HG03103 (cell line): Measurements from ENCODE around the gene CXCL16.

Source experiments
- ATAC-seq: cut with Tn5 transposase; IDR thresholded peaks from one replicate; pipeline ENCODE4 v1.9.1; 2021; ENCODE audit warnings: low read depth; ENCODE audit not compliant: unreplicated experiment

Gene CXCL16

GRCh38 chr17:4739122-4740024 lies at the start of gene CXCL16, which contains the start of gene ZMYND15:
CXCL16 (minus strand) TSS chr17:4739928; CDS start chr17:4739339, 589 bp downstream.
ZMYND15 (plus strand) TSS chr17:4739833; CDS start chr17:4740549, 716 bp downstream.
- no peak for ATAC-seq

- ATAC-seq: peak; percentile 5
These were observed 49.3 kb upstream of the CXCL16 start, which contains the start of gene GLTPD2 for GRCh38 chr17:4788807-4789700. GLTPD2 (plus strand) TSS chr17:4788964; CDS start chr17:4789012, 48 bp downstream.

- no peak for ATAC-seq
These were observed 48.6 kb upstream of the CXCL16 start for GRCh38 chr17:4788159-4788806.

- no peak for ATAC-seq
These were observed 46.8 kb upstream of the CXCL16 start for GRCh38 chr17:4786516-4786915.

GRCh38 chr17:4786106-4786511 lies 46.4 kb upstream of the CXCL16 start, which contains the start of gene VMO1:
VMO1 (minus strand) TSS chr17:4786364; CDS start chr17:4786352, 12 bp downstream.
- ATAC-seq: no peak

GRCh38 chr17:4785311-4786105 lies 45.8 kb upstream of the CXCL16 start:
- no peak for ATAC-seq

- ATAC-seq: no peak
These were observed 42.9 kb upstream of the CXCL16 start for GRCh38 chr17:4782652-4783051.

- ATAC-seq: no peak
These were observed 40.7 kb upstream of the CXCL16 start for GRCh38 chr17:4780325-4780955.

GRCh38 chr17:4777969-4778760 lies 38.4 kb upstream of the CXCL16 start:
- no peak for ATAC-seq

DNA sequence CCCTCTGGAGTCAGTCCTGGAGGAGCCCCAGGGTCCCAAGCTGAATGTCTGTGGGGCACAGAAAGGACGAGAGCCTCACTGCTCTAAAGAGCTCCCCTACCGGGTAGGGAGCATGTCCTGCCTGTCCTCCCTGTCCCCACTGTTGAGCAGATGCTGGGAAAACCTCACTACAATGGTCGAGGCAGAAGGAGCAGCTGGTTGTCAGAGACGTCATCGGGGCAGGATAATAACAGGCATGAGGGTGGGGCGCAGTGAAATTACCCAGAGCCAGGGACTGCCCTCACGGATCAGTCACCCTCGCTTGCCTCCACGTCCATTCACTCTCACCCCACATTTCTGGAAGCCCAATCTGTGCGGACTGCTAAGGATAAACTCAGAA lies 32.5 kb upstream of the CXCL16 start:
- ATAC-seq: no peak

- ATAC-seq: no peak
These were observed 31.9 kb upstream of the CXCL16 start, which contains the start of gene TM4SF5 for GRCh38 chr17:4771519-4772234. TM4SF5 (plus strand) TSS chr17:4771886; CDS start chr17:4771923, 37 bp downstream.

- ATAC-seq: no peak
These were observed 29.9 kb upstream of the CXCL16 start for GRCh38 chr17:4769628-4770027.

DNA sequence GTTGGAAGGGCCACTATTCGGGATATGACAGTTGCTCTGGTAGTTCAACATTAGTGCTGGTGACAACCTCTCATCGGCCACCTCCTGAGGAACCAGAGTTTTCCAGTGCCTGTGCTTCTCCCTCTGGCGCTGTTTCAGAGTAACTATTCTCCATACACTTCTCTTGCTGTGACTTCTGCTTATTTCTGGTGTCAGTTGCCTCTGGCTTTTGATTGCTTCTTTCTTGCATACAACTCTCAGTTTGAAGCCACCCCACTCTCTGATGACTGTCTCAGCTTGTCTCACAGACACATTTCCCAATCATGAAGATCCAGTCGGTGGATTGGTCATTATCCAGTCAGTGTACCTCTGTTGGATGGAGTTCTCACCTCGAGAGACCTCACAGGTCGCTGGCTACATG lies 28.6 kb upstream of the CXCL16 start:
- no peak for ATAC-seq

DNA sequence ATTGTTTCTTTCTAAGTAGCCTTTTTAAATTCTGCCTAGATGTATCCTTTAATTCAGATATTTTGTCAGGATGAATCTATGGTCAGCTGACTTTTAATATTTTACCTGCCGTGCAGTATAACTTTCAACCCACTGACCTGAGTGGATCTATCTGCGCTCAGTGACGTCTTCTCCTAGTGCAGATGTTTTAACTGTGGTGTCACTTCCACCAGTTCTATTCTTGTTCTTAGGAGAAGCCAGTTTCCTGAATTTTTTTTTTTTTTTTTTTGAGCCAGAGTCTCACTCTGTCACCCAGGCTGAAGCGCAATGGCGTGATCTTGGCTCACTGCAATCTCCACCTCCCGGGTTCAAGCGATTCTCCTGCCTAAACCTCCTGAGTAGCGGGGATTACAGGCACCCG lies 27.0 kb upstream of the CXCL16 start:
- no peak for ATAC-seq

- no peak for ATAC-seq
These were observed 26.5 kb upstream of the CXCL16 start for GRCh38 chr17:4766201-4766600.

DNA sequence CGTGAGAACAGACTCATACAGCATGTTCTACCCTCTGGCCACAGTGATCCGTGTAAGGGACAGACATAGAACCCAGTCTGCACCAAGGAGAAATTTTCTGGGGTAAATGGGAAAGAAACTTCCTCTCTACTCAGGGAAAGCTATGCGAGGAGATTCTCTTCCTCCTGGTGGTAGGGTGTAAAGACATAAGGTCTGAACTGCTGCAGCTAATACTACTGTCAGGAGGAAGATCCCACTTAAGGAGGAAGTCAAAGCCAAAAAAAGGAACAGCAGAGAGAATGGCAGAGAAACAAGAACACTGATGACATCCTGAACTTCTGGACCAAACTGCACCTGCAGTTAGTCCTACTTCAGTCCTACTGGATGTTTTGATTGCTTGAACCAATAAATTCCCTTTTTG lies 24.9 kb upstream of the CXCL16 start:
- no peak for ATAC-seq

DNA sequence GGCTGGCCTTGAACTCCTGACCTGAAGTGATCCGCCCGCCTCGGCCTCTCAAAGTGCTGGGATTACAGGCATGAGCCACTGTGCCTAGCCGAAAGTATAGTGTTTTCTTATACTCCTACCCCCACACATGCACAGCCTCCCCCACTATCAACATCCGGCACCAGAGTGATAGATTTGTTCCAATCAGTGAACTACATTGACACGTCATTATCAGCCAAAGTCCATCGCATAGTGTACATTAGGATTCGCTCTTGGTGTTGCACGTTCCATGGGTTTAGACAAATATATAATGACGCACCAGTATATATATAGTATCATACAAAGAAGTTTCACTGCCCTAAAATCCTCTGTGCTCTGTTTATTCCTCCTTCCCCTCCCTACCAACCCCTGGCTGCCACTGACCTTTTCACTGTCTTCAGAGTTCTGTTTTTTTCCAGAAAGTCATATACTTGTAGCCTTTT lies 20.1 kb upstream of the CXCL16 start:
- no peak for ATAC-seq

GRCh38 chr17:4753392-4753791 lies 13.7 kb upstream of the CXCL16 start:
- no peak for ATAC-seq
